ENCODE data around the gene WNT7B. TPM values are rescaled to one million over a fixed set of nuclear protein-coding genes. Genes with fewer than 3 reads are reported as not detected.

Gene WNT7B
- total RNA-seq, 1 experiment from 2014 or later = 66.9 TPM

- TF ChIP-seq CTCF (conservative IDR thresholded peaks at IDR 0.05) (no peak), EZH2 (IDR thresholded peaks at IDR 0.05; ENCODE audit: low read depth) (no peak)
- peak overlapping the region; percentile 36 for H3K4me2 ChIP-seq
- H2AFZ ChIP-seq = no peak overlapping the region
- no peaks in the 10 kb centered on the region for H3K9me2 ChIP-seq (ENCODE audit: insufficient read depth)
- no peaks in the 10 kb centered on the region for H4K20me1 ChIP-seq (ENCODE audit: insufficient read depth)
- no peaks in the 10 kb centered on the region for H3K79me2 ChIP-seq (ENCODE audit: low read depth)
- H3K36me3 ChIP-seq (ENCODE audit: low read depth) = no peaks in the 10 kb centered on the region
- POLR2A ChIA-PET (ENCODE audit: unreplicated experiment) = no interaction called here
- CTCF ChIA-PET = no interaction called here
- H3K27me3 ChIP-seq (ENCODE audit: insufficient read depth, low read depth) = no peaks in the 10 kb centered on the region
- H3K4me1 ChIP-seq (replicated peaks; ENCODE audit: insufficient read depth) = peaks cover 47% of the 10 kb centered on the region
- peaks cover 13% of the 10 kb centered on the region for H3F3A ChIP-seq (ENCODE audit: insufficient read depth, low read depth)
- H3K4me3 ChIP-seq = no peak overlapping the region
- intact Hi-C loops (cut with micrococcal nuclease; ENCODE audit: unreplicated experiment) = no loop called here
- H3K27ac ChIP-seq = 0 out of 2 replicates have a peak overlapping the region, but pooled peaks have one; percentile 11
- H3K9me3 ChIP-seq (ENCODE audit: insufficient read depth, low read depth) = no peaks in the 10 kb centered on the region
- DNase-seq = peak in 1 of 2 experiments; percentile 66
- BruUV-seq (replicated peaks) = no TSS peak
Measured at GRCh38 chr22:45893516-45893915, 83.4 kb downstream of the WNT7B start.

- Histone ChIP-seq H3K27me3 (ENCODE audit: insufficient read depth, low read depth) (no peaks in the 10 kb centered on the region), H3K9me3 (ENCODE audit: insufficient read depth, low read depth) (no peaks in the 10 kb centered on the region), H3K27ac (0 out of 2 replicates have a peak overlapping the region, but pooled peaks have one; percentile 11), H3K4me1 (replicated peaks; ENCODE audit: insufficient read depth) (peaks cover 46% of the 10 kb centered on the region), H3F3A (ENCODE audit: insufficient read depth, low read depth) (peaks cover 13% of the 10 kb centered on the region), H3K9me2 (ENCODE audit: insufficient read depth) (no peaks in the 10 kb centered on the region), H4K20me1 (ENCODE audit: insufficient read depth) (no peaks in the 10 kb centered on the region), H3K36me3 (ENCODE audit: low read depth) (no peaks in the 10 kb centered on the region), H2AFZ (no peak overlapping the region), H3K4me2 (peak overlapping the region; percentile 36), H3K4me3 (no peak overlapping the region), H3K79me2 (ENCODE audit: low read depth) (no peaks in the 10 kb centered on the region)
- CTCF ChIA-PET = no interaction called here
- DNase-seq = no peak
- BruUV-seq (replicated peaks) = no TSS peak
- TF ChIP-seq CTCF (conservative IDR thresholded peaks at IDR 0.05) = no peak
- TF ChIP-seq EZH2 (IDR thresholded peaks at IDR 0.05; ENCODE audit: low read depth) = no peak
- intact Hi-C loops (cut with micrococcal nuclease; ENCODE audit: unreplicated experiment) = no loop called here
- POLR2A ChIA-PET (ENCODE audit: unreplicated experiment) = no interaction called here
Measured at GRCh38 chr22:45892681-45893461, 84.1 kb downstream of the WNT7B start.

GRCh38 chr22:45891996-45892621, 84.9 kb downstream of the WNT7B start:
- Histone ChIP-seq H3K9me3 (ENCODE audit: insufficient read depth, low read depth) (no peaks in the 10 kb centered on the region), H3K9me2 (ENCODE audit: insufficient read depth) (no peaks in the 10 kb centered on the region), H3K4me2 (no peak overlapping the region), H3K27me3 (ENCODE audit: insufficient read depth, low read depth) (no peaks in the 10 kb centered on the region), H3F3A (ENCODE audit: insufficient read depth, low read depth) (peaks cover 15% of the 10 kb centered on the region), H3K4me1 (replicated peaks; ENCODE audit: insufficient read depth) (peaks cover 46% of the 10 kb centered on the region), H3K36me3 (ENCODE audit: low read depth) (no peaks in the 10 kb centered on the region), H2AFZ (no peak overlapping the region), H3K79me2 (ENCODE audit: low read depth) (no peaks in the 10 kb centered on the region), H4K20me1 (ENCODE audit: insufficient read depth) (no peaks in the 10 kb centered on the region), H3K4me3 (no peak overlapping the region), H3K27ac (no peak overlapping the region)
- no peak for DNase-seq
- intact Hi-C loops (cut with micrococcal nuclease; ENCODE audit: unreplicated experiment) = no loop called here
- no peak for TF ChIP-seq CTCF (conservative IDR thresholded peaks at IDR 0.05)
- no peak for TF ChIP-seq EZH2 (IDR thresholded peaks at IDR 0.05; ENCODE audit: low read depth)
- BruUV-seq (replicated peaks) = no TSS peak
- ChIA-PET POLR2A (ENCODE audit: unreplicated experiment) (no interaction called here), CTCF (no interaction called here)

All from PC-9 (cell line).